Stimulated activated CD8-positive, alpha-beta memory T cell treated with anti-CD3 and anti-CD28 coated beads, Interleukin-15, amount 100 ng/mL, for 4 hours (primary cell): Measurements from ENCODE around the gene STXBP5.

Source experiments
- DNase-seq, 2 donors: peaks; one replicate each; pipeline ENCODE4 v3.0.0-alpha.2; 2020; ENCODE audit warnings: low read depth in 2 of 2

The STXBP5 gene

GRCh38 chr6:147297663-147298316 is 93.6 kb downstream of the STXBP5 start:
- no peak for DNase-seq

- DNase-seq = no peak
These were observed 94.2 kb downstream of the STXBP5 start for GRCh38 chr6:147298461-147298860.

- no peak for DNase-seq
These were observed 94.8 kb downstream of the STXBP5 start for GRCh38 chr6:147299035-147299434.

- DNase-seq = no peak
These were observed 96.9 kb downstream of the STXBP5 start for GRCh38 chr6:147301070-147301469.

- DNase-seq = no peak
These were observed 99.8 kb downstream of the STXBP5 start for GRCh38 chr6:147304016-147304415.

- no peak for DNase-seq
These were observed 106.3 kb downstream of the STXBP5 start for GRCh38 chr6:147310521-147310920.

GRCh38 chr6:147311218-147311617 is 107.0 kb downstream of the STXBP5 start:
- DNase-seq = no peak

- no peak for DNase-seq
These were observed 117.0 kb downstream of the STXBP5 start for GRCh38 chr6:147321260-147321659.

- no peak for DNase-seq
These were observed 118.3 kb downstream of the STXBP5 start for GRCh38 chr6:147322299-147323162.

GRCh38 chr6:147325557-147325956 is 121.3 kb downstream of the STXBP5 start:
- DNase-seq = no peak

GRCh38 chr6:147331401-147331800 is 127.2 kb downstream of the STXBP5 start:
- DNase-seq = no peak

- no peak for DNase-seq
These were observed 133.7 kb downstream of the STXBP5 start for GRCh38 chr6:147337921-147338320.

GRCh38 chr6:147341486-147341885 is 137.3 kb downstream of the STXBP5 start:
- DNase-seq = no peak

- DNase-seq = no peak
These were observed 141.7 kb downstream of the STXBP5 start for GRCh38 chr6:147345902-147346301.

- DNase-seq = no peak
These were observed 143.1 kb downstream of the STXBP5 start for GRCh38 chr6:147347179-147347881.

- no peak for DNase-seq
These were observed 143.8 kb downstream of the STXBP5 start for GRCh38 chr6:147347882-147348575.

- DNase-seq = no peak
These were observed 157.2 kb downstream of the STXBP5 start for GRCh38 chr6:147361311-147361981.

GRCh38 chr6:147366290-147366689 is 162.1 kb downstream of the STXBP5 start:
- DNase-seq = no peak

GRCh38 chr6:147371325-147371724 is 167.1 kb downstream of the STXBP5 start:
- no peak for DNase-seq

GRCh38 chr6:147372806-147373205 is 168.6 kb downstream of the STXBP5 start:
- DNase-seq = no peak

- no peak for DNase-seq
These were observed 174.6 kb downstream of the STXBP5 start for GRCh38 chr6:147378819-147379218.
